ENCODE data around the gene CNIH2. TPM values are rescaled to one million over a fixed set of nuclear protein-coding genes. Genes with fewer than 3 reads are reported as not detected.

CNIH2 gene
- total and polyA plus RNA-seq, 7 donors: 0.05 TPM; not detected in 6

DNA sequence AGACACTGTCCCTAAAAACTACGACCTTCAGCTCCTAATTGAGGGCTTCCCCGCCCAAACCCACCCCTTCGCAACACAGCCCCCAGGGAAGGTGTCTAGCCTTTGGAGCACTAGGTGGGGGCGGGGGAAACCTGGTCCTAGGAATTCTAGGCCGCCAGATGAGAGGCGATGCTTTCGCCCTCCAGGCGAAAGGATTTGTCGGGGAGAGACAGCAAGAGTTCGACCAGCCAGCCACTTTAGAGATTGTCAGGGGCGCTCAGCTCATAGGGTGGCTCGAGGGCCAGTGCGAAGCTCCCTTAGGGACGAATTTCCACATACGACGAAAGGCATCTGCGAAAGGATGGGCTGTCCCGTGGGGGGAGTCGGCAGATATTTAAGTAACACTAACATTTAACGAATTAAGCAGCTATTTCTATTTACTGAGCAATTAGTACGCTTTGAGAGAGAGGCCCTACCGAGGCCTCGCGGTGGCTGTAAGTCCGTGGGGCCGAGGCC lies 33.5 kb downstream of the CNIH2 start:
- TF ChIP-seq CTCF (IDR thresholded peaks at IDR 0.05): no peak
- ATAC-seq (no peak), DNase-seq (no peak)
- intact Hi-C loops (cut with DNase I): loop anchor here (1.0 to 5.0 kb wide), 2 partner anchors 76 kb away; no protein-coding TSS in a partner anchor
- WGBS, 3 donors: 26 to 28% (median 27%) methylated on average over 26 of the region's 26 CpGs
- Histone ChIP-seq H3K27ac (peak overlapping the region; percentile 75), H3K4me3 (peak overlapping the region; percentile 69), H3K4me1 (no peaks in the 10 kb centered on the region), H3K36me3 (ENCODE audit: insufficient read depth in 1 of 2, low read depth in 1 of 2) (no peaks in the 10 kb centered on the region), H3K27me3 (ENCODE audit: insufficient read depth in 3 of 3, low read length in 2 of 3) (peaks cover 0 to 12% (median 6%) of the 10 kb centered on the region in 3 donors), H3K9me3 (no peaks in the 10 kb centered on the region)

GRCh38 chr11:66311965-66312548 lies 34.1 kb downstream of the CNIH2 start:
- H3K4me3 ChIP-seq: peak overlapping the region; percentile 69
- H3K9me3 ChIP-seq: no peaks in the 10 kb centered on the region
- H3K27ac ChIP-seq: peak overlapping the region; percentile 75
- 0% methylated on average over 40 to 44 of the region's 44 CpGs for WGBS, 3 donors
- peak; percentile 90 for TF ChIP-seq CTCF (IDR thresholded peaks at IDR 0.05)
- no peaks in the 10 kb centered on the region for H3K36me3 ChIP-seq (ENCODE audit: insufficient read depth in 1 of 2, low read depth in 1 of 2)
- peak; percentile 90 to 94 for DNase-seq
- H3K27me3 ChIP-seq (ENCODE audit: insufficient read depth in 3 of 3, low read length in 2 of 3): peaks cover 0 to 18% (median 6%) of the 10 kb centered on the region in 3 donors
- intact Hi-C loops (cut with DNase I): loop anchor here (1.0 to 5.0 kb wide), 3 partner anchors 16 to 75 kb away; no protein-coding TSS in a partner anchor
- ATAC-seq: peak; percentile 83 to 90 (median 86)
- no peaks in the 10 kb centered on the region for H3K4me1 ChIP-seq

DNA sequence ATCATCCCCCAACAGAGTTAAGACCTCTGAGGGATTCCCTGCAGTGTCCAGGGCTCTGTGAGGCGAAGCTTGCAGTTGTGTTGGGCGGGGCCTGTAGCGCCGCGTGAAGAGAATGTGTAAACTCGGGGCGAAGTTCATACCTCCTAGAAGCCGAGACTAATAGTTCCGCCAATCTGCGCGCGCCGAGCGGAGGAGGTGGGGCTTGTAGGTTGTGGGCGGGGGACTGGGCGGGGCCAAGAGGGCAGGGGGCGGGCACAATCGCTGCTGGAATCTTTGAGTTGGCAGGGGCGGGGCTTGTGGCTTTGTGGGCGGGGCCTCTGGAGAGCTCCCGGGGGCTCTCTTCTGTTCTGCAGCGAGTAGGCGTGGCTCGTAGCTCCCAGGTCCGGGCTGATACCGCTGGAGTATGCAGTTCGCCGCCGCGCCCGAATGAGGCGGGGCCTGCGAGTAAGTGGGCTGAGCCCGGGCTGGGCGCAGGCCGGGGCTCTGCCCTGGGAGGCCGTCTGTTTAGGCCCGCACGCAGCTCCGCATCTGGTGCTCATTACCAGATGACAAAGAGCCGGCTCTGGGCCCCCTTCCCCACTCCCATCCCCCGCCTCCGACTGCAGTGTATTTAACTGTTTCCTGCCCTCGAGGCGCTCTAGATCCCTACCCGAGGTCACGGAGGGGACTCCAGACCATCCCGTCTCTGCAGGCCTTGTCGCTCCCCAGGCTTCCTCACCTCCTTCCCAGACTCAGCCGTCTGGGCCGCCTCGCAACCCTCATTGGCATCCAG lies 34.8 kb downstream of the CNIH2 start:
- ATAC-seq (peak; percentile 83 to 89 (median 88)), DNase-seq (peak; percentile 98 to 99)
- WGBS, 3 donors: 2 to 7% (median 5%) methylated on average over 48 to 52 of the region's 52 CpGs
- no peak for TF ChIP-seq CTCF (IDR thresholded peaks at IDR 0.05)
- H3K27me3 ChIP-seq (ENCODE audit: insufficient read depth in 3 of 3, low read length in 2 of 3): peaks cover 0 to 22% (median 6%) of the 10 kb centered on the region in 3 donors
- H3K27ac ChIP-seq: peak overlapping the region; percentile 75
- no peaks in the 10 kb centered on the region for H3K36me3 ChIP-seq (ENCODE audit: insufficient read depth in 1 of 2, low read depth in 1 of 2)
- no peaks in the 10 kb centered on the region for H3K4me1 ChIP-seq
- H3K9me3 ChIP-seq: no peaks in the 10 kb centered on the region
- H3K4me3 ChIP-seq: peak overlapping the region; percentile 69
- intact Hi-C loops (cut with DNase I): loop anchor here (1.0 to 5.0 kb wide), 2 partner anchors 16 to 75 kb away; no protein-coding TSS in a partner anchor

DNA sequence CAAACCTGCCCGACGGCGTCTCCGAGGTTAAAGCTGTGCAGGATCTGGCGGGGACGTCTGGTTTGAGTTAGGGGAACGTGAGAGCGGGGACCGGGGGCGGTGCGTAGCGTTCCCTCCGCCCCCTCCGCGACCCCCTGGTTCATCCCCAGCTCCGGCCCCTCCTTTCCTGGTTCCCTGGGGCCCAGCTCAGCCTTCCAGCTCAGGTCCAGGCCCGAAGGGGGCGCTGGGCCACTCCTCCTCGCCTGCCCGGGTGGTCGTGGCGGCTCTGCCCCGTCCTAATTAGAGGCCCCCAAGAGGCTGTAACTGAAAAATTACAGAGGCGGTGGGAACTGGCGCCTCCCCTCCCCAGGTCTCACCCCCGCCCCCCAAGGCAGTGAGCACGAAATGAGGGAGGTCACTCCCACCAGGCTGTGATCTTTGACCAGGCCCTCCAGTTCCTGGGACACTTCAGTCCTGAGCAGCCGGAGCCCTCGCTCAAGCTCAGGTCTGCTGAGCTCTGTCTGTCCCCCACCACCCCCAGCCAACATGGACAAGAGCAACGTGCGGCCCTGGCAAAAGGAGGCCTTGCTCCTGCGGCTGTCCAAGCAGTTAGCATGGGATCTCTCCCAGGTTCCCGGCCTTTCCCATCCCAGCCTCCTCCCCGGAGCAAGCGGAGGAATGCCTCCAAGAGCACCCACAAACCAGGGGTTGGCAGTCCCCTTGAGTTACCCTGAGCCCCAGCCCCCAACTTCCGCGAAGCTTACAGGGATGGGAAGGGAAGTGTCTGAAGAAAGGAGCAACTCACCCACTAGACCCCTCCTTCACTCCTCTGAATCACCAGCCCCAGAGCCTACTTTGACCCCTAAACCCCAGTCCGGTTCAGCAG lies 35.6 kb downstream of the CNIH2 start:
- intact Hi-C loops (cut with DNase I): loop anchor here in 1 of 2 donors (5.0 kb wide), 1 partner anchor 74 kb away; no protein-coding TSS in a partner anchor
- no peak for TF ChIP-seq CTCF (IDR thresholded peaks at IDR 0.05)
- Histone ChIP-seq H3K4me1 (no peaks in the 10 kb centered on the region), H3K36me3 (ENCODE audit: insufficient read depth in 1 of 2, low read depth in 1 of 2) (no peaks in the 10 kb centered on the region), H3K9me3 (no peaks in the 10 kb centered on the region), H3K4me3 (peak overlapping the region; percentile 69), H3K27ac (peak overlapping the region; percentile 75), H3K27me3 (ENCODE audit: insufficient read depth in 3 of 3, low read length in 2 of 3) (peaks cover 0 to 26% (median 6%) of the 10 kb centered on the region in 3 donors)
- 36 to 40% (median 38%) methylated on average over 34 to 38 of the region's 38 CpGs for WGBS, 3 donors
- ATAC-seq: no peak
- peak; percentile 57 to 63 for DNase-seq
